T-helper 1 cell treated with Interleukin-12 subunit alpha and Interleukin-12 subunit beta and Interleukin-4 antibody, amounts not matched to agents 30 μg/mL and 1 μg/mL, for 36 hours (primary cell): Measurements from ENCODE around the gene ATRIP.
"Not testable (repeated sequence)": the region's sequence is repeated elsewhere in the genome, so short reads cannot be mapped to it uniquely, and the experiment has no call there.

ENCODE experiments used
- H3K27ac Mint-ChIP-seq: one replicate; pipeline ENCODE4 v1.8.0; 2021; ENCODE audit warnings: mild to moderate bottlenecking, mixed read lengths
- H3K27me3 Mint-ChIP-seq: one replicate; pipeline ENCODE4 v1.8.0; 2021; ENCODE audit warnings: low read depth, mixed read lengths
- H3K36me3 Mint-ChIP-seq: one replicate; pipeline ENCODE4 v1.8.0; 2021; ENCODE audit warnings: low read depth, mixed read lengths
- H3K4me1 Mint-ChIP-seq: one replicate; pipeline ENCODE4 v1.8.0; 2021; ENCODE audit warnings: low read depth, mixed read lengths
- H3K4me3 Mint-ChIP-seq: one replicate; pipeline ENCODE4 v1.8.0; 2021; ENCODE audit warnings: mild to moderate bottlenecking, moderate library complexity, mixed read lengths
- H3K9me3 Mint-ChIP-seq: one replicate; pipeline ENCODE4 v1.8.0; 2021; ENCODE audit warnings: mixed read lengths

The ATRIP gene

GRCh38 chr3:48472923-48473616 lies 26.5 kb downstream of the ATRIP start:
- H3K27ac Mint-ChIP-seq, result peak overlapping the region; percentile 96
- H3K27me3 Mint-ChIP-seq, result no peaks in the 10 kb centered on the region
- peak overlapping the region; percentile 85 for H3K4me3 Mint-ChIP-seq
- peaks cover 31% of the 10 kb centered on the region for H3K36me3 Mint-ChIP-seq
- H3K9me3 Mint-ChIP-seq, result no peaks in the 10 kb centered on the region
- peaks cover 52% of the 10 kb centered on the region for H3K4me1 Mint-ChIP-seq

GRCh38 chr3:48473617-48473952 lies 27.0 kb downstream of the ATRIP start:
- Mint-ChIP-seq H3K27me3 (no peaks in the 10 kb centered on the region), H3K4me1 (peaks cover 54% of the 10 kb centered on the region), H3K4me3 (peak overlapping the region; percentile 85), H3K36me3 (peaks cover 34% of the 10 kb centered on the region), H3K9me3 (no peaks in the 10 kb centered on the region), H3K27ac (peak overlapping the region; percentile 96)

GRCh38 chr3:48474031-48474430 lies 27.5 kb downstream of the ATRIP start:
- H3K36me3 Mint-ChIP-seq, result peaks cover 34% of the 10 kb centered on the region
- H3K9me3 Mint-ChIP-seq, H3K27me3 Mint-ChIP-seq, H3K4me3 Mint-ChIP-seq: not testable (repeated sequence)
- peaks cover 54% of the 10 kb centered on the region for H3K4me1 Mint-ChIP-seq
- peak overlapping the region; percentile 96 for H3K27ac Mint-ChIP-seq

- Mint-ChIP-seq H3K27me3 (no peaks in the 10 kb centered on the region), H3K9me3 (no peaks in the 10 kb centered on the region), H3K4me3 (peak overlapping the region; percentile 45), H3K36me3 (peaks cover 32% of the 10 kb centered on the region), H3K4me1 (peaks cover 51% of the 10 kb centered on the region), H3K27ac (peak overlapping the region; percentile 87)
These were observed 28.1 kb downstream of the ATRIP start for GRCh38 chr3:48474619-48475018.

- no peaks in the 10 kb centered on the region for H3K27me3 Mint-ChIP-seq
- no peaks in the 10 kb centered on the region for H3K9me3 Mint-ChIP-seq
- peaks cover 30% of the 10 kb centered on the region for H3K36me3 Mint-ChIP-seq
- peak overlapping the region; percentile 45 for H3K4me3 Mint-ChIP-seq
- H3K27ac Mint-ChIP-seq, result peak overlapping the region; percentile 87
- H3K4me1 Mint-ChIP-seq, result peaks cover 49% of the 10 kb centered on the region
These were observed 28.7 kb downstream of the ATRIP start for GRCh38 chr3:48475188-48475587.

GRCh38 chr3:48476426-48477053 lies 30.0 kb downstream of the ATRIP start:
- Mint-ChIP-seq H3K27ac (peak overlapping the region; percentile 77), H3K4me1 (peaks cover 45% of the 10 kb centered on the region), H3K4me3 (no peak overlapping the region)

GRCh38 chr3:48477959-48478520 lies 31.5 kb downstream of the ATRIP start:
- H3K27ac Mint-ChIP-seq, result peak overlapping the region; percentile 98
- H3K36me3 Mint-ChIP-seq, result peaks cover 27% of the 10 kb centered on the region
- H3K4me3 Mint-ChIP-seq, result peak overlapping the region; percentile 99
- H3K4me1 Mint-ChIP-seq, result peaks cover 41% of the 10 kb centered on the region
- no peaks in the 10 kb centered on the region for H3K27me3 Mint-ChIP-seq
- no peaks in the 10 kb centered on the region for H3K9me3 Mint-ChIP-seq

More at GRCh38 chr3:48476426-48477053, 30.0 kb downstream of the ATRIP start:
- H3K36me3 Mint-ChIP-seq, result peaks cover 31% of the 10 kb centered on the region
- no peaks in the 10 kb centered on the region for H3K9me3 Mint-ChIP-seq
- H3K27me3 Mint-ChIP-seq, result no peaks in the 10 kb centered on the region

GRCh38 chr3:48478626-48479555 lies 32.4 kb downstream of the ATRIP start:
- H3K36me3 Mint-ChIP-seq, result peaks cover 28% of the 10 kb centered on the region
- H3K27me3 Mint-ChIP-seq, result no peaks in the 10 kb centered on the region
- H3K4me1 Mint-ChIP-seq, result peaks cover 34% of the 10 kb centered on the region
- H3K9me3 Mint-ChIP-seq, result no peaks in the 10 kb centered on the region
- peak overlapping the region; percentile 98 for H3K27ac Mint-ChIP-seq
- H3K4me3 Mint-ChIP-seq, result peak overlapping the region; percentile 99

- not testable (repeated sequence) for H3K27ac Mint-ChIP-seq, H3K4me3 Mint-ChIP-seq
- peaks cover 22% of the 10 kb centered on the region for H3K36me3 Mint-ChIP-seq
These were observed 34.4 kb downstream of the ATRIP start for GRCh38 chr3:48480891-48481290.

GRCh38 chr3:48482822-48483221 lies 36.3 kb downstream of the ATRIP start:
- H3K36me3 Mint-ChIP-seq, result peaks cover 19% of the 10 kb centered on the region
- H3K9me3 Mint-ChIP-seq, H3K4me3 Mint-ChIP-seq, H3K27ac Mint-ChIP-seq, H3K27me3 Mint-ChIP-seq: not testable (repeated sequence)
- peaks cover 19% of the 10 kb centered on the region for H3K4me1 Mint-ChIP-seq

More at GRCh38 chr3:48480891-48481290, 34.4 kb downstream of the ATRIP start:
- H3K27me3 Mint-ChIP-seq, H3K9me3 Mint-ChIP-seq: not testable (repeated sequence)
- H3K4me1 Mint-ChIP-seq, result peaks cover 23% of the 10 kb centered on the region

GRCh38 chr3:48486952-48487351 lies 40.4 kb downstream of the ATRIP start:
- Mint-ChIP-seq H3K4me3 (no peak overlapping the region), H3K36me3 (peaks cover 8% of the 10 kb centered on the region), H3K9me3 (no peaks in the 10 kb centered on the region), H3K4me1 (peaks cover 2% of the 10 kb centered on the region), H3K27me3 (no peaks in the 10 kb centered on the region), H3K27ac (no peak overlapping the region)

- H3K27me3 Mint-ChIP-seq, result no peaks in the 10 kb centered on the region
- no peaks in the 10 kb centered on the region for H3K9me3 Mint-ChIP-seq
- no peak overlapping the region for H3K27ac Mint-ChIP-seq
- H3K4me3 Mint-ChIP-seq, result no peak overlapping the region
- H3K36me3 Mint-ChIP-seq, result peaks cover 8% of the 10 kb centered on the region
- peaks cover 2% of the 10 kb centered on the region for H3K4me1 Mint-ChIP-seq
These were observed 46.1 kb downstream of the ATRIP start for GRCh38 chr3:48492461-48493202.

- Mint-ChIP-seq H3K4me1 (peaks cover 4% of the 10 kb centered on the region), H3K27me3 (no peaks in the 10 kb centered on the region), H3K9me3 (no peaks in the 10 kb centered on the region), H3K36me3 (peaks cover 10% of the 10 kb centered on the region), H3K4me3 (no peak overlapping the region), H3K27ac (no peak overlapping the region)
These were observed 46.6 kb downstream of the ATRIP start for GRCh38 chr3:48493203-48493501.

- no peak overlapping the region for H3K4me3 Mint-ChIP-seq
- H3K4me1 Mint-ChIP-seq, result peaks cover 35% of the 10 kb centered on the region
- no peaks in the 10 kb centered on the region for H3K9me3 Mint-ChIP-seq
- H3K36me3 Mint-ChIP-seq, result peaks cover 30% of the 10 kb centered on the region
- H3K27ac Mint-ChIP-seq, result peak overlapping the region; percentile 47
- no peaks in the 10 kb centered on the region for H3K27me3 Mint-ChIP-seq
These were observed 54.1 kb downstream of the ATRIP start for GRCh38 chr3:48500656-48501055.
